IMR-90 (cell line): Measurements from ENCODE around the gene SCTR. TPM values are rescaled to one million over a fixed set of nuclear protein-coding genes. Genes with fewer than 3 reads are reported as not detected.

Experiments
- ATAC-seq: fragments of 200-7000 bp; cut with Tn5 transposase; 2 replicates; pipeline ENCODE4 v1.9.1; 2020; ENCODE audit warnings: low read depth, mild to moderate bottlenecking, moderate library complexity
- BruUV-seq: library from RNA; stranded (reverse); fragments of 400-500 nt; replicated peaks from 2 replicates; lab custom pipeline; 2021; lab: Mats Ljungman, UMichigan
- CTCF ChIA-PET: fragments of 300-600 bp; formaldehyde crosslinking; extraction: SDS; loops from one replicate; lab custom pipeline; 2021; ENCODE audit warnings: antibody characterized with exemption; lab: Yijun Ruan, JAX
- POLR2A ChIA-PET: fragments of 300-600 bp; sonication (Branson Sonifier 250); formaldehyde crosslinking; loops from one replicate; lab custom pipeline; 2022; ENCODE audit warnings: antibody characterized with exemption; ENCODE audit not compliant: unreplicated experiment; lab: Charles Lee
- DNase-seq: peaks from one replicate; pipeline ENCODE4 v3.0.0; 2013
- H2AFZ ChIP-seq: replicated peaks from 2 replicates; pipeline ENCODE3; 2013; ENCODE audit warnings: low read length, mild to moderate bottlenecking; ENCODE audit not compliant: poor library complexity
- H2AK5ac ChIP-seq: 2 replicates; pipeline ENCODE4 v1.6.1; 2013; ENCODE audit warnings: low read depth, low read length, inconsistent platforms
- H2AK9ac ChIP-seq: replicated peaks from 2 replicates; pipeline ENCODE3; 2013; ENCODE audit warnings: mild to moderate bottlenecking, low read depth, low read length, moderate library complexity; ENCODE audit not compliant: poor library complexity
- H2BK120ac ChIP-seq: 2 replicates; pipeline ENCODE4 v1.6.1; 2013; ENCODE audit warnings: low read depth, low read length, inconsistent platforms
- H2BK15ac ChIP-seq: 3 replicates; pipeline ENCODE4 v1.6.1; 2013; ENCODE audit warnings: low read depth, low read length, inconsistent platforms
- H2BK20ac ChIP-seq: 2 replicates; pipeline ENCODE4 v1.6.1; 2013; ENCODE audit warnings: low read depth, mild to moderate bottlenecking, inconsistent platforms, low read length, moderate library complexity
- H2BK5ac ChIP-seq: 2 replicates; pipeline ENCODE4 v1.6.1; 2013; ENCODE audit warnings: mild to moderate bottlenecking, low read depth, low read length, inconsistent platforms; ENCODE audit not compliant: poor library complexity, severe bottlenecking
- H3K14ac ChIP-seq: replicated peaks from 2 replicates; pipeline ENCODE4 v1.6.1; 2013; ENCODE audit warnings: low read depth, low read length, inconsistent platforms
- H3K18ac ChIP-seq: 2 replicates; pipeline ENCODE4 v1.6.1; 2013; ENCODE audit warnings: low read depth, low read length, control low read depth
- H3K23ac ChIP-seq: 2 replicates; pipeline ENCODE4 v1.6.1; 2013; ENCODE audit warnings: low read depth, low read length, inconsistent platforms
- H3K27ac ChIP-seq: 2 replicates; pipeline ENCODE4 v1.5.1; 2013; ENCODE audit warnings: mild to moderate bottlenecking, control low read depth, low read length; ENCODE audit not compliant: insufficient read depth
- H3K27me3 ChIP-seq: 2 replicates; pipeline ENCODE4 v1.6.1; 2013; ENCODE audit warnings: low read length; ENCODE audit not compliant: control insufficient read depth, insufficient read depth
- H3K36me3 ChIP-seq: 2 replicates; pipeline ENCODE4 v1.6.1; 2013; ENCODE audit warnings: low read length, mixed read lengths; ENCODE audit not compliant: control insufficient read depth, insufficient read depth
- H3K4ac ChIP-seq: 2 replicates; pipeline ENCODE4 v1.6.1; 2013; ENCODE audit warnings: low read depth, low read length, inconsistent platforms
- H3K4me1 ChIP-seq: 2 replicates; pipeline ENCODE4 v1.6.1; 2013; ENCODE audit warnings: low read length, mixed read lengths; ENCODE audit not compliant: control insufficient read depth, insufficient read depth
- H3K4me2 ChIP-seq: 2 replicates; pipeline ENCODE4 v1.6.1; 2013; ENCODE audit warnings: low read depth, mild to moderate bottlenecking, control low read depth, low read length, moderate library complexity
- H3K4me3 ChIP-seq: 2 replicates; pipeline ENCODE4 v1.5.1; 2013; ENCODE audit warnings: low read depth, mild to moderate bottlenecking, control low read depth, low read length, moderate library complexity; ENCODE audit not compliant: insufficient read depth
- H3K56ac ChIP-seq: 2 replicates; pipeline ENCODE4 v1.6.1; 2013; ENCODE audit warnings: low read length, inconsistent platforms; ENCODE audit not compliant: insufficient read depth; ENCODE audit errors: extremely low read depth
- H3K79me1 ChIP-seq, 2 experiments: 2 replicates each; pipeline ENCODE4 v1.6.1; 2013; ENCODE audit warnings: low read length in 2 of 2, inconsistent platforms in 1 of 2, low read depth in 1 of 2
- H3K9ac ChIP-seq: 2 replicates; pipeline ENCODE4 v1.6.1; 2013; ENCODE audit warnings: low read depth, low read length, control low read depth
- H3K9me1 ChIP-seq: 2 replicates; pipeline ENCODE4 v1.6.1; 2013; ENCODE audit warnings: low read length, inconsistent platforms; ENCODE audit not compliant: insufficient read depth
- H3K9me3 ChIP-seq: 2 replicates; pipeline ENCODE4 v1.6.1; 2013; ENCODE audit warnings: low read length; ENCODE audit not compliant: control insufficient read depth, insufficient read depth
- H4K20me1 ChIP-seq: 2 replicates; pipeline ENCODE4 v1.6.1; 2013; ENCODE audit warnings: low read length, inconsistent platforms; ENCODE audit not compliant: insufficient read depth
- H4K5ac ChIP-seq: 2 replicates; pipeline ENCODE4 v1.6.1; 2013; ENCODE audit warnings: mild to moderate bottlenecking, low read depth, low read length, control low read depth
- H4K8ac ChIP-seq, 2 experiments: 2 replicates each; pipeline ENCODE4 v1.6.1; 2013; ENCODE audit warnings: low read depth in 2 of 2, low read length in 2 of 2, control low read depth in 1 of 2, inconsistent platforms in 1 of 2
- H4K91ac ChIP-seq: 2 replicates; pipeline ENCODE4 v1.6.1; 2013; ENCODE audit warnings: low read depth, low read length, inconsistent platforms; ENCODE audit not compliant: insufficient read depth
- BHLHE40 ChIP-seq: fragments of 150-350 bp; IDR thresholded peaks from 2 replicates; pipeline ENCODE4 v1.6.1; 2016; ENCODE audit warnings: mild to moderate bottlenecking, low read depth, low read length
- CEBPB ChIP-seq: IDR thresholded peaks from 2 replicates; pipeline ENCODE4 v1.6.1; 2012; ENCODE audit warnings: low read depth, low read length, improper control_type of control experiment
- CHD1 ChIP-seq: IDR thresholded peaks from 2 replicates; pipeline ENCODE4 v1.6.1; 2012; ENCODE audit warnings: low read depth, low read length, improper control_type of control experiment
- FOS ChIP-seq: fragments of 150-350 bp; IDR thresholded peaks from 2 replicates; pipeline ENCODE4 v1.6.1; 2016; ENCODE audit warnings: low read depth, low read length
- MAFK ChIP-seq: IDR thresholded peaks from 2 replicates; pipeline ENCODE4 v1.6.1; 2012; ENCODE audit warnings: low read depth, low read length, improper control_type of control experiment
- MXI1 ChIP-seq: IDR thresholded peaks from 2 replicates; pipeline ENCODE4 v1.6.1; 2012; ENCODE audit warnings: low read depth, mild to moderate bottlenecking, low read length, moderate library complexity, borderline replicate concordance
- POLR2A ChIP-seq: IDR thresholded peaks from 2 replicates; pipeline ENCODE4 v1.6.1; 2012; ENCODE audit warnings: mild to moderate bottlenecking, low read depth, low read length
- RAD21 ChIP-seq: IDR thresholded peaks from 2 replicates; pipeline ENCODE4 v1.6.1; 2012; ENCODE audit warnings: low read length, improper control_type of control experiment
- RCOR1 ChIP-seq: IDR thresholded peaks from 2 replicates; pipeline ENCODE4 v1.6.1; 2012; ENCODE audit warnings: mild to moderate bottlenecking, low read length, improper control_type of control experiment; ENCODE audit not compliant: insufficient replicate concordance
- WGBS, 2 experiments: methylation state at CpG; one replicate each; pipeline versions ENCODE4 v1.1.5 to v1.1.7; 2013; ENCODE audit warnings: missing lambda C conversion rate in 2 of 2; ENCODE audit not compliant: insufficient read length in 1 of 2; ENCODE audit errors: extremely low coverage in 2 of 2; 5-methylcytosine and 5-hydroxymethylcytosine counted together
- dilution Hi-C: fragments of 300-500 bp; cut with HindIII; formaldehyde crosslinking; loops from one replicate; pipeline ENCODE4 v1.14.3; 2018; ENCODE audit warnings: low sequenced_read_pairs; ENCODE audit not compliant: unreplicated experiment
- in situ Hi-C: fragments of 300-500 bp; cut with MboI; formaldehyde crosslinking; loops from 3 replicates; pipeline ENCODE4 v1.14.3; 2019; ENCODE audit warnings: low sequenced_read_pairs, inconsistent platforms, mixed read lengths
- intact Hi-C: fragments of 100-400 bp; cut with micrococcal nuclease; formaldehyde crosslinking; loops from 2 replicates; pipeline ENCODE4 v1.10.0; 2022
- polyA plus RNA-seq, 3 experiments: library from polyadenylated mRNA; depleted of rRNA; stranded (reverse); fragments of >200 nt; gene quantifications; 2 replicates each; pipeline ENCODE4 v1.2.3, GENCODE V29; 2012; ENCODE audit warnings: low replicate concordance in 1 of 3
- total RNA-seq: library from RNA; depleted of rRNA; stranded (reverse); fragments of >200 nt; gene quantifications from 2 replicates; pipeline ENCODE4 v1.2.3, GENCODE V29; 2012
- TF ChIP-seq, protein P1 (sequence below): fragments of 150-350 bp; IDR thresholded peaks from 2 replicates; pipeline ENCODE4 v1.6.1; 2016; ENCODE audit warnings: low read depth, mild to moderate bottlenecking, low read length, moderate library complexity, borderline replicate concordance
- TF ChIP-seq, protein P2 (sequence below): conservative IDR thresholded peaks from 2 replicates; pipeline ENCODE4 v1.5.1; 2012; ENCODE audit warnings: mild to moderate bottlenecking, low read depth, low read length, improper control_type of control experiment

Gene SCTR
- total and polyA plus RNA-seq, 2 of the 4 experiments (the other 2 are of a cell fraction), result not detected

DNA sequence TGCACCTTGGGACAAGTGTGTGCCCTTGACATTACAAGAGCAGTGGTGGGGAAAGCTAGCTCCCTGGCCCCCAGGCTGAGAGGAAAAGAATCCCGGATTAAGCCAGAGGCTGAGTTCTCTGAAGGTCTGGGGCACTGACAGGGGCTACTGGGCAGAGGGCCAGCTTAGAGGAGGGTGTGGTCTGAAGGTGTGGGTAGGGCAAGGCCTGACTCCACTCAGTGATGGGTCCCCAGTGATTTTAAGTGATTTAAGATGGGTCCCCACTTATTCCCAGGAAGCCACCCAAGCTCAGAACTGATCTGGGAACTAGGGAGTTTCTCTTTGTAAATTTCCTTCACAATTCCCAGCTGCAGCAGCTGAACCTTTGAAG lies 83.8 kb downstream of the SCTR start:
- no peaks in the 10 kb centered on the region for H3K36me3 ChIP-seq
- no peak overlapping the region for H2AFZ ChIP-seq
- H4K5ac ChIP-seq, result no peak overlapping the region
- H3K14ac ChIP-seq, result no peak overlapping the region
- no peak overlapping the region for H3K18ac ChIP-seq
- ATAC-seq (no peak), DNase-seq (no peak)
- H2BK5ac ChIP-seq, result no peak overlapping the region
- H3K4me1 ChIP-seq, result no peaks in the 10 kb centered on the region
- no peak overlapping the region for H3K4me2 ChIP-seq
- no peak overlapping the region for H2BK120ac ChIP-seq
- H3K9ac ChIP-seq, result no peak overlapping the region
- H2AK5ac ChIP-seq, result no peak overlapping the region
- no peaks in the 10 kb centered on the region for H3K9me3 ChIP-seq
- in situ Hi-C loops (no loop called here), dilution Hi-C loops (no loop called here), intact Hi-C loops (no loop called here)
- H2BK20ac ChIP-seq, result no peak overlapping the region
- H4K20me1 ChIP-seq, result no peaks in the 10 kb centered on the region
- CTCF ChIA-PET, result no interaction called here
- no peak overlapping the region for H3K4me3 ChIP-seq
- no CpG with 5 or more reads among the region's 1 CpG for WGBS, 2 experiments
- no peak overlapping the region for H3K27ac ChIP-seq
- H4K91ac ChIP-seq, result no peak overlapping the region
- no TSS peak for BruUV-seq
- no peak overlapping the region for H3K23ac ChIP-seq
- H3K4ac ChIP-seq, result no peak overlapping the region
- no peaks in the 10 kb centered on the region for H3K79me1 ChIP-seq
- POLR2A ChIA-PET, result no interaction called here
- peaks cover 14% of the 10 kb centered on the region for H3K27me3 ChIP-seq
- TF ChIP-seq BHLHE40 (no peak), MAFK (no peak), CHD1 (no peak), POLR2A (no peak), FOS (no peak), CEBPB (no peak), MXI1 (no peak), RCOR1 (no peak), RAD21 (no peak)
- TF ChIP-seq, protein P1, sequence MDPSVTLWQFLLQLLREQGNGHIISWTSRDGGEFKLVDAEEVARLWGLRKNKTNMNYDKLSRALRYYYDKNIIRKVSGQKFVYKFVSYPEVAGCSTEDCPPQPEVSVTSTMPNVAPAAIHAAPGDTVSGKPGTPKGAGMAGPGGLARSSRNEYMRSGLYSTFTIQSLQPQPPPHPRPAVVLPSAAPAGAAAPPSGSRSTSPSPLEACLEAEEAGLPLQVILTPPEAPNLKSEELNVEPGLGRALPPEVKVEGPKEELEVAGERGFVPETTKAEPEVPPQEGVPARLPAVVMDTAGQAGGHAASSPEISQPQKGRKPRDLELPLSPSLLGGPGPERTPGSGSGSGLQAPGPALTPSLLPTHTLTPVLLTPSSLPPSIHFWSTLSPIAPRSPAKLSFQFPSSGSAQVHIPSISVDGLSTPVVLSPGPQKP, result no peak
- TF ChIP-seq, protein P2, sequence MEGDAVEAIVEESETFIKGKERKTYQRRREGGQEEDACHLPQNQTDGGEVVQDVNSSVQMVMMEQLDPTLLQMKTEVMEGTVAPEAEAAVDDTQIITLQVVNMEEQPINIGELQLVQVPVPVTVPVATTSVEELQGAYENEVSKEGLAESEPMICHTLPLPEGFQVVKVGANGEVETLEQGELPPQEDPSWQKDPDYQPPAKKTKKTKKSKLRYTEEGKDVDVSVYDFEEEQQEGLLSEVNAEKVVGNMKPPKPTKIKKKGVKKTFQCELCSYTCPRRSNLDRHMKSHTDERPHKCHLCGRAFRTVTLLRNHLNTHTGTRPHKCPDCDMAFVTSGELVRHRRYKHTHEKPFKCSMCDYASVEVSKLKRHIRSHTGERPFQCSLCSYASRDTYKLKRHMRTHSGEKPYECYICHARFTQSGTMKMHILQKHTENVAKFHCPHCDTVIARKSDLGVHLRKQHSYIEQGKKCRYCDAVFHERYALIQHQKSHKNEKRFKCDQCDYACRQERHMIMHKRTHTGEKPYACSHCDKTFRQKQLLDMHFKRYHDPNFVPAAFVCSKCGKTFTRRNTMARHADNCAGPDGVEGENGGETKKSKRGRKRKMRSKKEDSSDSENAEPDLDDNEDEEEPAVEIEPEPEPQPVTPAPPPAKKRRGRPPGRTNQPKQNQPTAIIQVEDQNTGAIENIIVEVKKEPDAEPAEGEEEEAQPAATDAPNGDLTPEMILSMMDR, result no peak
- H2AK9ac ChIP-seq, result no peak overlapping the region
- H4K8ac ChIP-seq, result no peak overlapping the region
- H2BK15ac ChIP-seq, result no peak overlapping the region
- H3K56ac ChIP-seq, result no peak overlapping the region
- no peaks in the 10 kb centered on the region for H3K9me1 ChIP-seq
